ENCODE results near the gene GRK5.

DNA sequence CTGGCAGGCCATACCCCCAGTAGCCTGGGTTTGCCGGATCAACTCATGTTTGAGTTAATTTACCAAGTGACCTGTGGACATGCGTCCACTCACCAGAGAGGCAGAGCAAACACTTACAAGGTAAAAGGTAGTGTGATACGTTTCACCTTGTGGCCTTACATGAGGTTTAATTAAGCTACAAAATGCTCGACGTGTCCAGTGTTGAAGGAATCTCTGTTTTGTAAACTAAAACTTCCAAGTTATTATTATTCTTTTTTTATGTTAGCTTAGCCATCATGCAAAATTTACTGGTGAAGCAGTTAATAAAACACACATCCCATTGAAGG, 292.3 kb downstream of the GRK5 start:
- TF ChIP-seq POLR2AphosphoS5 (IDR thresholded peaks at IDR 0.05; ENCODE audit: low read depth, low read length) = no peak
- TF ChIP-seq, protein P1, sequence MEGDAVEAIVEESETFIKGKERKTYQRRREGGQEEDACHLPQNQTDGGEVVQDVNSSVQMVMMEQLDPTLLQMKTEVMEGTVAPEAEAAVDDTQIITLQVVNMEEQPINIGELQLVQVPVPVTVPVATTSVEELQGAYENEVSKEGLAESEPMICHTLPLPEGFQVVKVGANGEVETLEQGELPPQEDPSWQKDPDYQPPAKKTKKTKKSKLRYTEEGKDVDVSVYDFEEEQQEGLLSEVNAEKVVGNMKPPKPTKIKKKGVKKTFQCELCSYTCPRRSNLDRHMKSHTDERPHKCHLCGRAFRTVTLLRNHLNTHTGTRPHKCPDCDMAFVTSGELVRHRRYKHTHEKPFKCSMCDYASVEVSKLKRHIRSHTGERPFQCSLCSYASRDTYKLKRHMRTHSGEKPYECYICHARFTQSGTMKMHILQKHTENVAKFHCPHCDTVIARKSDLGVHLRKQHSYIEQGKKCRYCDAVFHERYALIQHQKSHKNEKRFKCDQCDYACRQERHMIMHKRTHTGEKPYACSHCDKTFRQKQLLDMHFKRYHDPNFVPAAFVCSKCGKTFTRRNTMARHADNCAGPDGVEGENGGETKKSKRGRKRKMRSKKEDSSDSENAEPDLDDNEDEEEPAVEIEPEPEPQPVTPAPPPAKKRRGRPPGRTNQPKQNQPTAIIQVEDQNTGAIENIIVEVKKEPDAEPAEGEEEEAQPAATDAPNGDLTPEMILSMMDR (IDR thresholded peaks at IDR 0.05) = no peak
- no peak for TF ChIP-seq SIN3A (IDR thresholded peaks at IDR 0.05; ENCODE audit: borderline replicate concordance, insufficient read depth, low read depth, low read length)
- no peak for TF ChIP-seq REST (IDR thresholded peaks at IDR 0.05; ENCODE audit: insufficient read depth in 1 of 2, low read depth in 2 of 2, low read length in 1 of 2)
- no peak for TF ChIP-seq TCF7L2 (IDR thresholded peaks at IDR 0.05; ENCODE audit: low read depth, low read length)

Data from Panc1 (cell line).